Cardiac fibroblast (primary cell): Measurements from ENCODE around the gene CALD1.

Experiments
- DNase-seq, 2 donors: peaks; one replicate each; pipeline versions ENCODE4 v3.0.0 to v3.0.0-alpha.2; 2010; ENCODE audit warnings: low read depth in 2 of 2
- H3K4me3 ChIP-seq, 2 donors: replicated peaks in 1 of 2; 1 replicate in 1 of 2; 2 replicates in 1 of 2; pipeline ENCODE4 v1.5.1; 2011; ENCODE audit warnings: low read depth in 2 of 2, low read length in 2 of 2, mild to moderate bottlenecking in 2 of 2, moderate library complexity in 1 of 2
- TF ChIP-seq, protein P1 (sequence below): IDR thresholded peaks from one replicate; pipeline ENCODE4 v1.5.1; 2011; ENCODE audit warnings: low read depth, mild to moderate bottlenecking, low read length, inconsistent platforms

The CALD1 gene

DNA sequence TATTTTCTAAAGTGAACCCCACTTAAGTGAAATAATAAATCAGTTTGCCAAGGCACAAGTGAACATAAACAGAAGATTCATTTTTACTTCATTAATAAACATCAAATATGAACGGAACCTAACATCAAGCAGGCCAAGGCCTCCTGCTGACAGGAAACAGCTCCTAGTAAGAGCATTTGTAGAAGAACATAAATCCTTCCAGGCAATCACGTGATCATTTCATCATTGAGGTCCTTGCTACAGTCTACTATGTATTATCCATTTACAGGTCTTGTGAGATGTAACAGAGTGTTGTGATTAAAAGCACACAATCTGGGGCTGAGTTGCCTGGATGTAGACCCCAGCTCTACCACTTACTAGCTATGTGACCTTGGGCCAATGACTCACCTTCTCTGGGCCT, 70.6 kb downstream of the CALD1 start:
- TF ChIP-seq, protein P1, sequence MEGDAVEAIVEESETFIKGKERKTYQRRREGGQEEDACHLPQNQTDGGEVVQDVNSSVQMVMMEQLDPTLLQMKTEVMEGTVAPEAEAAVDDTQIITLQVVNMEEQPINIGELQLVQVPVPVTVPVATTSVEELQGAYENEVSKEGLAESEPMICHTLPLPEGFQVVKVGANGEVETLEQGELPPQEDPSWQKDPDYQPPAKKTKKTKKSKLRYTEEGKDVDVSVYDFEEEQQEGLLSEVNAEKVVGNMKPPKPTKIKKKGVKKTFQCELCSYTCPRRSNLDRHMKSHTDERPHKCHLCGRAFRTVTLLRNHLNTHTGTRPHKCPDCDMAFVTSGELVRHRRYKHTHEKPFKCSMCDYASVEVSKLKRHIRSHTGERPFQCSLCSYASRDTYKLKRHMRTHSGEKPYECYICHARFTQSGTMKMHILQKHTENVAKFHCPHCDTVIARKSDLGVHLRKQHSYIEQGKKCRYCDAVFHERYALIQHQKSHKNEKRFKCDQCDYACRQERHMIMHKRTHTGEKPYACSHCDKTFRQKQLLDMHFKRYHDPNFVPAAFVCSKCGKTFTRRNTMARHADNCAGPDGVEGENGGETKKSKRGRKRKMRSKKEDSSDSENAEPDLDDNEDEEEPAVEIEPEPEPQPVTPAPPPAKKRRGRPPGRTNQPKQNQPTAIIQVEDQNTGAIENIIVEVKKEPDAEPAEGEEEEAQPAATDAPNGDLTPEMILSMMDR, result no peak
- DNase-seq, result peak; percentile 34 to 44
- H3K4me3 ChIP-seq, result no peak overlapping the region

GRCh38 chr7:134851141-134851540, 71.7 kb downstream of the CALD1 start:
- no peak for DNase-seq
- TF ChIP-seq, protein P1, result no peak
- no peak overlapping the region for H3K4me3 ChIP-seq

- no peak for DNase-seq
- H3K4me3 ChIP-seq, result no peak overlapping the region
- TF ChIP-seq, protein P1, result no peak
Observed at GRCh38 chr7:134852625-134853024, 73.2 kb downstream of the CALD1 start.

DNA sequence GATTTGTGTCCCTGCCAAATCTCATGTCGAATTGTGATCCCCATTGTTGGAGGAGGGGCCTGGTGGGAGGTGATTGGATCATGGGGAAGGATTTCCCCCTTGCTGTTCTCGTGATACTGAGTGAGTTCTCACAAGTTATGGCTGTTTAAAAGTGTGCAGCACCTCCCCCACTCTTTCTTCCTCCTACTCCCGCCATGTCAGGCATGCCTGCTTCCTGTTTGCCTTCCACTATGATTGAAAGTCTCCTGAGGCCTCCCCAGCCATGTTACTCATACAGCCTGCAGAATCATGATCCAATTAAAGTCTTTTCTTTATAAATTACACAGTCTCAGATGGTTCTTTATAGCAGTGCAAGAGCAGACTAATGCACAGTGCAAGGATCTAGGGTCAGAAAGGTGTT, 75.4 kb downstream of the CALD1 start:
- H3K4me3 ChIP-seq, result no peak overlapping the region
- peak; percentile 48 to 73 for DNase-seq
- TF ChIP-seq, protein P1, result no peak

GRCh38 chr7:134855442-134855841, 76.0 kb downstream of the CALD1 start:
- DNase-seq, result peak in 1 of 2 donors; percentile 45
- TF ChIP-seq, protein P1, result no peak
- H3K4me3 ChIP-seq, result no peak overlapping the region

DNA sequence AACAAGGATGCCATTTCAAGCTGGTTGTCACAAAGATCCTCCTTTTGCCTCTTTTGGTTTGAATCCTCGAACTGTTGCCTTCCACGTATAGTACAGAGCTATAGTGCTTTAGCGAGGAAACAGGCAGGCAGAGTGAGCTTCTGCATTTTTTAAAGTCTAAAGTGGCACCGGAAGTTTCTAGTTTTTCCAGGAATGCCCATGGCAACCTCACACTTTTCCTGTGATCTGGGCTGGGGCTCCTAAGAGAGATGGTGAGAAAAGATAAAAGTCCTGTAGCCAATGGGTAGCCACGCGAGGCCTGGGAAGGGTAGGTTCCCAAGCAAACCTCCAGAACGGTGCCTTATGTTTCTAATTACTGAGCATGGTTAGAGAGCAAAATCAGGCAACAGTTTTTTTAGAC, 76.7 kb downstream of the CALD1 start:
- H3K4me3 ChIP-seq, result no peak overlapping the region
- DNase-seq, result peak in 1 of 2 donors; percentile 31
- TF ChIP-seq, protein P1, result no peak

DNA sequence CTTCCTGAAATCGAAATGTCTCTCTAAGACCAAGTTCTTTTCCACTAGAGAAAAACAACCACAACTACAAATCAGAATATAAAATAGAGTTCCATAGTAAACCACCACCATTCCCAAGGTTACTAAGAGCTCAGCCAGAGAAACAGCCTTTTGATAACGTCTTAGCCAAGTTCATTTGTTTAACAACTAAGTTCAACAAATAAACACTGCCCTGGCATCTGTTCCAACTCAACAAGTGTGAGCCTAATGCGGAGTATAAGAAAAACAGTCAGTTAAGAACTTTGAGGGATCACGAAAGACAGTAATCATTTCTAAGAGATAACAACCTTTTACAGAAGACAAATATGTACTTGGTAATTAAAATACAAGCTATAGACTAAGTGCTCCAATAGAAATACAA, 77.3 kb downstream of the CALD1 start:
- DNase-seq, result peak in 1 of 2 donors; percentile 39
- TF ChIP-seq, protein P1, result no peak
- H3K4me3 ChIP-seq, result no peak overlapping the region
